GM10266 (cell line): ENCODE results near the gene OSBP2.

ENCODE experiments used
- DNase-seq: peaks from one replicate; pipeline ENCODE4 v3.0.0; 2012; ENCODE audit errors: extremely low spot score
- TF ChIP-seq, protein P1 (sequence below): IDR thresholded peaks from 2 replicates; pipeline ENCODE4 v1.5.1; 2012; ENCODE audit warnings: mild to moderate bottlenecking, low read depth; ENCODE audit not compliant: control insufficient read depth, insufficient read depth; ENCODE audit errors: missing control alignments

Gene OSBP2

DNA sequence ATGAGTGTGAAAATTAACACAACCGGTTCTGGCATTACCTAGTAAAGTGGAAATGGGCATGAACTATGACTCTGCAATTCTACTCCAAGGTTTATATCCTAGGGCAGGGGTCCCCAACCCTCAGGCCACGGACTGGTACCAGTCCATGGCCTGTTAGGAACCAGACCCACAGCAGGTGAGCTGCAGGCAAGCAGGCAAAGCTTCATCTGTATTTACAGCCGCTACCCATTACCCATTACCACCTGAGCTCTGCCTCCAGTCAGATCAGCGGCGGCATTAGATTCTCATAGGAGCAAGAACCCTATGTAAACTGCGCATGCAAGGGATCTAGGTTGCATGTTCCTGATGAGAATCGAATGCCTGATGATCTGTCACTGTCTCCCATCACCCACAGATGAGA lies 224.1 kb downstream of the OSBP2 start:
- TF ChIP-seq, protein P1, sequence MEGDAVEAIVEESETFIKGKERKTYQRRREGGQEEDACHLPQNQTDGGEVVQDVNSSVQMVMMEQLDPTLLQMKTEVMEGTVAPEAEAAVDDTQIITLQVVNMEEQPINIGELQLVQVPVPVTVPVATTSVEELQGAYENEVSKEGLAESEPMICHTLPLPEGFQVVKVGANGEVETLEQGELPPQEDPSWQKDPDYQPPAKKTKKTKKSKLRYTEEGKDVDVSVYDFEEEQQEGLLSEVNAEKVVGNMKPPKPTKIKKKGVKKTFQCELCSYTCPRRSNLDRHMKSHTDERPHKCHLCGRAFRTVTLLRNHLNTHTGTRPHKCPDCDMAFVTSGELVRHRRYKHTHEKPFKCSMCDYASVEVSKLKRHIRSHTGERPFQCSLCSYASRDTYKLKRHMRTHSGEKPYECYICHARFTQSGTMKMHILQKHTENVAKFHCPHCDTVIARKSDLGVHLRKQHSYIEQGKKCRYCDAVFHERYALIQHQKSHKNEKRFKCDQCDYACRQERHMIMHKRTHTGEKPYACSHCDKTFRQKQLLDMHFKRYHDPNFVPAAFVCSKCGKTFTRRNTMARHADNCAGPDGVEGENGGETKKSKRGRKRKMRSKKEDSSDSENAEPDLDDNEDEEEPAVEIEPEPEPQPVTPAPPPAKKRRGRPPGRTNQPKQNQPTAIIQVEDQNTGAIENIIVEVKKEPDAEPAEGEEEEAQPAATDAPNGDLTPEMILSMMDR = no peak
- no peak for DNase-seq

DNA sequence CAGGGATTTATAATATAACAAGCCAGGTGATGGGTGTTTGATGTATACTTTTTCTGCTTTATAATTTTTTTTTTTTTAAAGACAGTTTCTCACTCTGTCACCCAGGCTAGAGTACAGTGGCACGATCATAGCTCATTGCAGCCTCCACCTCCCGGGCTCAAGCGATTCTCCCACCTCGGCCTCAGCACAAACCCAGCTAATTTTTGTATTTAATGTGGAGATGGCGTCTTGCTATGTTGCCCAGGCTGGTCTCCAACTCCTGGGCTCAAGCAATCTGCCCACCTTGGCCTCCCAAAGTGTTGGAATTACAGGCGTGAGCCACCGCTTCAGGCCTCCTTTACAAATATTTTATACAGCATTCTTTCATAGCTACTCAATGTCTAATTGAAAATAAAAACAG lies 225.3 kb downstream of the OSBP2 start:
- no peak for DNase-seq
- TF ChIP-seq, protein P1 = no peak

DNA sequence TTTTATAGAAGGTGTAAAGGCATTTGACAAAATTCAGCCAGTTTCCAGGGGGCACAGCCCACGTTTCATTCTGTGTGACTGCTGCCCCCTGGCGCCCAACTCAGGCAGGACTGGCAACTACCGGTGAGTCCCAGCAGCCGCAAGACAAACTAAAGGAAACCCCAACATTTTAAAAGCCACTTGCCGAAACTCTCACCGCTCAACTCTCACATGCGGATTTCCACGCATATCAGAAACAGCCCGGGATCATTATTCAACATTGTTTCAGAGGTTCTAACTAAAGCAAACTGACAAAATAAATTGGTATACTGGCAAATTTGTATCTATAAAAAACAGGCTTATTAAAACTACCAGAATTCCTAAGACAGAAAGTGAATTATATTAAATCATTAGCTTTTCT lies 225.7 kb downstream of the OSBP2 start:
- peak; percentile 86 for DNase-seq

DNA sequence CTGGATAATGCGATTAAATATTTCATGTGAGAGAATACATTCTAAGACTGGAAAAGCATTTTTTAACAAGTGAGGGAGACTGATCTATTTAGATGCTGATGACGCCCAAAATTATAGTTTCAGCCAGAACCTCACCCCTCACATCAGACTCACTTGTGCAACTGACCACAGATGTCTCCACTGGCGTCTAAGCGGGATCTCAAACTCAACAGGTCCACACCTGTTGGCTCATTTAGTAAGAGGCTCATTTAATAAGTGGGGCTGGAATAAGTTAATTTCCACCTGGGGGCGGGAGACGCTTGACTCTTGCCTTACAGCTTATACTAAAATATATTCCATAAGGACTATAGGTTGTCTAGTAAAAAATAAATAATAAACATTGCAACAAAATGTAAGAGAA lies 226.4 kb downstream of the OSBP2 start:
- DNase-seq = no peak

More for the DNA sequence above, 225.7 kb downstream of the OSBP2 start:
- TF ChIP-seq, protein P1 = peak; percentile 94

DNA sequence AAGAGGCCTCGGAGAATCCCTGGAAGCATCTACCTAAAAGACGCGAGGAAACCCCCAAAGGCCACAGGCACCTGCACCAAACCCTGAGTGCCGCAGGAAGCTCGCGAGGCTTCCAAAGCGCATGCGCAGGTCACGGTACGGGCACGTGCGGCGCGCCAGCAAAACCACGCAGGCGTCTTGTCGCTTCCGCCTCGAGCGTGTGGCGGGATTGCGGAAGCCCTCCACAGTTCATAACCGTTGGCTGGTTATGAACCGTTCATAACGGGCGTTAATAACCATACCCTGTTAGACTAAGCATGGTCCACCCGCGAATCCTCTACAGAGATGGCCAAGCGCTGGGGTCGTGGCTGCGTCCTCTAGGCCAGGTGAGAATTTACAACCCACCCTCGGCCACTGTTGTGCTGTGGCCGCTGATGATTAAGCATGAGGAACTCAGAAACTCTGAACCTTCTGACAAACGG lies 227.5 kb downstream of the OSBP2 start:
- TF ChIP-seq, protein P1 = no peak
- peak; percentile 84 for DNase-seq

More for the DNA sequence above, 226.4 kb downstream of the OSBP2 start:
- TF ChIP-seq, protein P1 = no peak

DNA sequence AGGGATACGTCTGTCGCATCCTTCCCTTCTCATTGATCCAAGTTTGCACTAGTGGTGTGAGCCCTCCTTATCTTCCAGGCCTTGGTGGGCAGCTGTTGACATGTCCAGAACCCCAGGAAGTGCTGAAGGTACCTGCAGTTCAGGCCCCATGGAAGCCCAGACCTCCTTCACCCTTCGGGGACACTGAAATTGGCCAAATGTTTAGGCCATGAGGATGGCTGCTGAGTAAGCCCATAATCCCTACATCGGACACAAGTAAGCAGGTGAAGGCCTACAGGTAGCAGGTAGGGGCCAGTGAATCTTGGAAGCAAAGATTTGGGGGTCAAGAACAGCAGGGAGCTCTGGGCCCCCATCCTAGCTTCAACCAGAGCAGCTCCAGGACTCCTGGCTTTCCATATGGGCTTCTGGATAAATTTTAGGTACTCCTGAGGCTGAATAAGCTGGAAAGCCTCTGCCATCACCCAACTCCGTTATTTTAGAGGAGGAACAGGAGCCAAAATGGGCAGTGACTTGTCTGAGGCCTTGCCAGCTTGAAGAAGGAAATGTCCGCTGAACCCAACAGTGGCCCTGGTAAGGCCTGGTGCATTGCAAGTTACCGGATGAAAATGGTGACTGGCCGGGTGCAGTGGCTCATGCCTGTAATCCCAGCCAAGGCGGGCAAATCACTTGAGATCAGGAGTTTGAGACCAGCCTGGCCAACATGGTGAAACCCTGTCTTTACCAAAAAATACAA lies 228.7 kb downstream of the OSBP2 start:
- TF ChIP-seq, protein P1 = no peak
- no peak for DNase-seq

DNA sequence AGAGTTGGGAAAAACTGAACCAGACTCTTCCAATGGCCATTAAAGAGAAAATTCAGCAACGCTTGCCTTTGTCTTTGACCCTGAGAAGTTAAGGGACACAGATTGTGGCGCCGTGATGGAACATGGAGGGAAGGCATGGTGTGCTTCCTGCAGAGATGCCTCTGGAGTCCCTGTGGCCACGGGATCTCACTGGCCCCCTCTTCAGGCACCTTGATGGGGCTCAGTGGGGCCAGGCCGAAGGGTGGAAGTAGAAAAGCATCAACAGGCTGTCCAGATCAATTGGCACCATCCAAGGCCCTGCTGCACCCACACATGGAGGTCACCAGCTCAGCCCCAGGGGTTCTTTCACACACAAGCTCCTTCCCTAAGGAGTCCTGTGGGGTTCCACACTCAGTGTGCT lies 231.0 kb downstream of the OSBP2 start:
- TF ChIP-seq, protein P1 = no peak
- DNase-seq = no peak
